ENCODE data around the gene PIM2. TPM values are rescaled to one million over a fixed set of nuclear protein-coding genes. Genes with fewer than 3 reads are reported as not detected.

Gene PIM2
- total and polyA plus RNA-seq, 2 of the 13 experiments (the other 11 are each of a cell fraction or from before 2014, with no cell fraction given), result 14.4 to 15.8 TPM

GRCh38 chrX:48957827-48958634 is 39.2 kb upstream of the PIM2 start (continued):
- TF ChIP-seq BCLAF1 (IDR thresholded peaks at IDR 0.05) (no peak), ATF6 (CRISPR knock-in tag; conservative IDR thresholded peaks at IDR 0.05) (no peak), MAX (IDR thresholded peaks at IDR 0.05) (peak; percentile 6; the same call in 1 of the 2 replicates), NCOA1 (CRISPR knock-in tag; IDR thresholded peaks at IDR 0.05) (no peak), MTF1 (CRISPR knock-in tag; IDR thresholded peaks at IDR 0.05) (no peak), ZNF20 (CRISPR knock-in tag; IDR thresholded peaks at IDR 0.05) (no peak), TP53 (CRISPR knock-in tag; conservative IDR thresholded peaks at IDR 0.05) (no peak), ZGPAT (CRISPR knock-in tag; IDR thresholded peaks at IDR 0.05) (peak; percentile 58; the same call in 1 of the 2 replicates), ZNF766 (CRISPR knock-in tag; IDR thresholded peaks at IDR 0.05; ENCODE audit: borderline replicate concordance) (no peak), FLYWCH1 (CRISPR knock-in tag; IDR thresholded peaks at IDR 0.05) (no peak), ISX (CRISPR knock-in tag; conservative IDR thresholded peaks at IDR 0.05) (no peak), ZNF331 (CRISPR knock-in tag; IDR thresholded peaks at IDR 0.05) (no peak), CENPT (CRISPR knock-in tag; IDR thresholded peaks at IDR 0.05; ENCODE audit: low read depth) (no peak), KDM6A (CRISPR knock-in tag; IDR thresholded peaks at IDR 0.05; ENCODE audit: low read depth) (no peak), NFYC (CRISPR knock-in tag; IDR thresholded peaks at IDR 0.05) (peak; percentile 79), NFKB2 (CRISPR knock-in tag; IDR thresholded peaks at IDR 0.05; ENCODE audit: borderline replicate concordance) (0 out of 2 replicates have a peak, but pooled peaks have one; percentile 35), TCF12 (IDR thresholded peaks at IDR 0.05) (no peak), TCF12 (CRISPR knock-in tag; IDR thresholded peaks at IDR 0.05) (no peak), RAD21 (CRISPR knock-in tag; IDR thresholded peaks at IDR 0.05) (no peak), CCDC6 (CRISPR knock-in tag; IDR thresholded peaks at IDR 0.05) (no peak), RFXAP (CRISPR knock-in tag; IDR thresholded peaks at IDR 0.05; ENCODE audit: borderline replicate concordance) (peak; percentile 99), MATR3 (CRISPR knock-in tag; IDR thresholded peaks at IDR 0.05) (no peak), IRX3 (CRISPR knock-in tag; IDR thresholded peaks at IDR 0.05; ENCODE audit: borderline replicate concordance, low read depth) (no peak), GATAD2A (CRISPR knock-in tag; IDR thresholded peaks at IDR 0.05) (no peak), ZNF431 (CRISPR knock-in tag; IDR thresholded peaks at IDR 0.05; ENCODE audit: borderline replicate concordance, low read depth) (no peak)

All from HepG2 (cell line).